Ascending aorta (tissue), 2 donors: ENCODE measurements around the gene UBE2D2. TPM values are rescaled to one million over a fixed set of nuclear protein-coding genes. Genes with fewer than 3 reads are reported as not detected.

Source experiments
- DNase-seq, 2 donors: peaks; one replicate each; pipeline ENCODE4 v3.0.0-alpha.2; 2019; ENCODE audit warnings: low spot score in 2 of 2
- H3K27ac ChIP-seq, 2 donors: fragments of 200-600 bp; sonication (generic); one replicate each; pipeline ENCODE4 v1.5.1; 2016 to 2017; ENCODE audit warnings: mild to moderate bottlenecking in 1 of 2
- H3K27me3 ChIP-seq: fragments of 200-600 bp; sonication (generic); one replicate; pipeline ENCODE4 v1.5.1; 2017
- H3K36me3 ChIP-seq, 2 donors: fragments of 200-600 bp; sonication (generic); one replicate each; pipeline ENCODE4 v1.5.1; 2016
- H3K4me1 ChIP-seq, 2 donors: fragments of 200-600 bp; sonication (generic); one replicate each; pipeline ENCODE4 v1.5.1; 2016 to 2017; ENCODE audit warnings: mild to moderate bottlenecking in 1 of 2
- H3K4me3 ChIP-seq, 2 donors: fragments of 200-600 bp; sonication (generic); one replicate each; pipeline ENCODE4 v1.5.1; 2016 to 2017; ENCODE audit warnings: mild to moderate bottlenecking in 1 of 2
- H3K9me3 ChIP-seq, 2 donors: fragments of 200-600 bp; sonication (generic); one replicate each; pipeline ENCODE4 v1.5.1; 2016
- CTCF ChIP-seq, 3 experiments: fragments of 200-600 bp in 2 of 3; fragments of 450-650 bp in 1 of 3; sonication (generic) in 2 of 3; IDR thresholded peaks; one replicate each; pipeline ENCODE4 v1.5.1; 2016 to 2019; ENCODE audit warnings: antibody characterized with exemption in 3 of 3, mild to moderate bottlenecking in 1 of 3, moderate library complexity in 1 of 3
- intact Hi-C: fragments of 100-400 bp; cut with DNase I; formaldehyde crosslinking; loops from one replicate; pipeline ENCODE4 v1.15.1; 2023
- total RNA-seq: library from RNA; depleted of rRNA; stranded (reverse); fragments of >200 nt; gene quantifications from one replicate; pipeline ENCODE4 v1.1.0, GENCODE V29; 2016

The UBE2D2 gene
- total RNA-seq, 1 donor from 2014 or later, result 65.9 TPM

DNA sequence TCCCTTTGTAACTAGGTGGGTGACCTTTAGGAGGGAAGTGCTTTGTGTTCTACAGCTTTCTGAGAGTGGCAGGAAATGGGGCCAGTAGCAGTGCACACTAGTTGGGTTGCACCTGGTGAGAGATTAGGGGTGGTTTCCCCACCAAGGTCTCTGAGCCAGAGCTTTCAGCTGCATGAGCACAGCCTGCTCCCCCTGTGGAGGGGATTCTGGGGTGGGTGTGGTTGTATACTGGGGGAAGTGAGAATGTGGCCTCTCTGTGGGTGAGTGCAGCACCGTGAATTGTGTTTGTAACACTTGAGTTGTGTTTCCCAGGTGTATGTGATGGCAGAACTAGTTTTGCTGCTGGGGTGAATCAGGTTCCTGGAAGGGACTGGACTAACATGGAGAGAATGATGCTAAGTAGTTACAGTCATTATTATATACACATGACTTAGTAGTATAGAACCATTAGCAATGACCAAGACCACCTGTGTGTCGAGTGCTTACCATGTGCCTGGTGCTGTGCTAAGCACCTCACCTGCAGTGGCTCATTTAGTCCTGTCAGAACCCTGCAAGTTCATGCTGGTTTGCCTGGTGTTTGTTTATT is 75.2 kb downstream of the UBE2D2 start:
- TF ChIP-seq CTCF (IDR thresholded peaks at IDR 0.05), result no peak
- H3K27ac ChIP-seq, result peak overlapping the region; percentile 49 to 54
- intact Hi-C loops, result loop anchor here (2.0 to 5.0 kb wide), 2 partner anchors 75 to 211 kb away; no protein-coding TSS in a partner anchor
- no peak for DNase-seq
- H3K4me3 ChIP-seq, result peak overlapping the region in 1 of 2 donors; percentile 70
- no peaks in the 10 kb centered on the region for H3K9me3 ChIP-seq
- no peaks in the 10 kb centered on the region for H3K27me3 ChIP-seq
- H3K4me1 ChIP-seq, result peaks cover 10 to 33% of the 10 kb centered on the region in 2 donors
- H3K36me3 ChIP-seq, result peaks cover 0 to 7% of the 10 kb centered on the region in 2 donors

DNA sequence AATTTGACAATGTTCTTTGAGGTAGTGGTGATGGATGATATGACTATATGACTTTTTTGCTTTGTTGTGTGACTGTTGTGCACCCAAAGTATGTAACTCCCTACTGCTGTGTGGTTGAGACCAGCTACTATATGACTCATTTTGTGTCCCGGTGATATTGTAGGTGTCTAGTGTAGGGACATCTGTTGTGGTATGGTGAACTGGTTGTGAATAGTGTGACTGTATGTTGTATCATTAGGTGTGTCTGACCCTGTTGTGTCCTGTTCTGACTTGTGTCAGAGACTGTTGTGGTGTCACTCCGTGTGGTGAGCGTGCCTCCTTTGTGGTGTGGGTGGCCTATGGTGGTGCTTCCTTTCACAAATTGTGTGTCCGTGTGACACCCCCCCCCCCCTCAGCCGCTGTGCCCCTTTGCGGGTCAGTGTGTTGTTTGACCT is 75.9 kb downstream of the UBE2D2 start:
- TF ChIP-seq CTCF (IDR thresholded peaks at IDR 0.05), result no peak
- intact Hi-C loops, result loop anchor here (1.0 to 5.0 kb wide), 3 partner anchors 74 to 210 kb away; no protein-coding TSS in a partner anchor
- no peaks in the 10 kb centered on the region for H3K9me3 ChIP-seq
- H3K4me3 ChIP-seq, result peak overlapping the region; percentile 56 to 70
- H3K27me3 ChIP-seq, result no peaks in the 10 kb centered on the region
- H3K36me3 ChIP-seq, result peaks cover 0 to 7% of the 10 kb centered on the region in 2 donors
- peaks cover 10 to 33% of the 10 kb centered on the region in 2 donors for H3K4me1 ChIP-seq
- DNase-seq, result no peak
- peak overlapping the region; percentile 83 to 91 for H3K27ac ChIP-seq

- intact Hi-C loops, result loop anchor here (1.0 to 5.0 kb wide), 4 partner anchors 11 to 210 kb away; partner anchors contain the start of gene CXXC5
- H3K4me3 ChIP-seq, result peak overlapping the region; percentile 56 to 70
- peaks cover 0 to 4% of the 10 kb centered on the region in 2 donors for H3K36me3 ChIP-seq
- peak overlapping the region; percentile 83 to 91 for H3K27ac ChIP-seq
- peak in 1 of 2 donors; percentile 91 for DNase-seq
- peak; percentile 35 to 48 (median 40) for TF ChIP-seq CTCF (IDR thresholded peaks at IDR 0.05)
- H3K4me1 ChIP-seq, result peaks cover 10 to 33% of the 10 kb centered on the region in 2 donors
- no peaks in the 10 kb centered on the region for H3K27me3 ChIP-seq
- H3K9me3 ChIP-seq, result no peaks in the 10 kb centered on the region
Observed at GRCh38 chr5:139637438-139638089, 76.4 kb downstream of the UBE2D2 start.

DNA sequence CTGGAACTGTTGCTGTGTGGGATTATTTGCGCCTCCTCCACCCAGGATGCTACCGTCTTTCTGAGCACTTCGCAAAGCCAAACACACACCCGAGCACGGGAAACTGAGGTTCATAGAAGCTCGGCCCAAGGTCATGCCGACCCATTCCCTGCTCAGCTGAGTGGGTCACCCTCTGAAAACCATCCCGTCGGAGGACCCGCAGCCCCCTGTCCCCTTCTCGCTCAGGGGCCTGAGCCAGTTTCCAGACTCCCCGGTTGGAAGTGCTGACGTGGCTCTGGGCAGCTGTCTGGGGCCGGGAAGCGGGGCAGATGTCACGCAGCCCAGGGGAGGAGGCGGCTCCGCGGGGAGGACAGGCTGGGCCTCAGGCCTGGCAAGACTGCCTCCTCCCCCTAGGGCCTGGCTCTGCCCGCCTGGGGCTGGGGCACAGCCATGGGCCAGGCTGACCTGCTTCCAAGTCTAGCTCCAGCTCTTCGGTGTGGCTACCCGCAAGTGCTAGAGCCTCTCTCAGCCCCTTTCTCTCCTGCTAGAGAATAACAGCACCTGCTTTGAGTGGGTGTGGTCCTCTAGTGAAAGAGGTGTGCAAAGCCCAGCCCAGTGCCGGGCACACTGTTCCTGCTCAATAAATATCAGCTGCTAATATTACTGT is 77.1 kb downstream of the UBE2D2 start:
- no peaks in the 10 kb centered on the region for H3K36me3 ChIP-seq
- intact Hi-C loops, result loop anchor here (1.0 to 5.0 kb wide), 2 partner anchors 10 to 209 kb away; partner anchors contain the start of gene CXXC5

More for the DNA sequence above, 77.1 kb downstream of the UBE2D2 start:
- peak overlapping the region; percentile 83 to 91 for H3K27ac ChIP-seq
- H3K27me3 ChIP-seq, result no peaks in the 10 kb centered on the region
- no peaks in the 10 kb centered on the region for H3K9me3 ChIP-seq
- peak in 1 of 2 donors; percentile 91 for DNase-seq
- peak overlapping the region; percentile 56 to 70 for H3K4me3 ChIP-seq
- H3K4me1 ChIP-seq, result peaks cover 10 to 33% of the 10 kb centered on the region in 2 donors
- TF ChIP-seq CTCF (IDR thresholded peaks at IDR 0.05), result no peak
